NCI-H1694 (cell line): ENCODE measurements around the gene DNTTIP2.
"Not testable (repeated sequence)": the region's sequence is repeated elsewhere in the genome, so short reads cannot be mapped to it uniquely, and the experiment has no call there.

Source experiments
- DNase-seq: peaks from one replicate; lab custom pipeline; 2025; lab: John Stamatoyannopoulos, UW

Gene DNTTIP2, protein sequence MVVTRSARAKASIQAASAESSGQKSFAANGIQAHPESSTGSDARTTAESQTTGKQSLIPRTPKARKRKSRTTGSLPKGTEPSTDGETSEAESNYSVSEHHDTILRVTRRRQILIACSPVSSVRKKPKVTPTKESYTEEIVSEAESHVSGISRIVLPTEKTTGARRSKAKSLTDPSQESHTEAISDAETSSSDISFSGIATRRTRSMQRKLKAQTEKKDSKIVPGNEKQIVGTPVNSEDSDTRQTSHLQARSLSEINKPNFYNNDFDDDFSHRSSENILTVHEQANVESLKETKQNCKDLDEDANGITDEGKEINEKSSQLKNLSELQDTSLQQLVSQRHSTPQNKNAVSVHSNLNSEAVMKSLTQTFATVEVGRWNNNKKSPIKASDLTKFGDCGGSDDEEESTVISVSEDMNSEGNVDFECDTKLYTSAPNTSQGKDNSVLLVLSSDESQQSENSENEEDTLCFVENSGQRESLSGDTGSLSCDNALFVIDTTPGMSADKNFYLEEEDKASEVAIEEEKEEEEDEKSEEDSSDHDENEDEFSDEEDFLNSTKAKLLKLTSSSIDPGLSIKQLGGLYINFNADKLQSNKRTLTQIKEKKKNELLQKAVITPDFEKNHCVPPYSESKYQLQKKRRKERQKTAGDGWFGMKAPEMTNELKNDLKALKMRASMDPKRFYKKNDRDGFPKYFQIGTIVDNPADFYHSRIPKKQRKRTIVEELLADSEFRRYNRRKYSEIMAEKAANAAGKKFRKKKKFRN

DNA sequence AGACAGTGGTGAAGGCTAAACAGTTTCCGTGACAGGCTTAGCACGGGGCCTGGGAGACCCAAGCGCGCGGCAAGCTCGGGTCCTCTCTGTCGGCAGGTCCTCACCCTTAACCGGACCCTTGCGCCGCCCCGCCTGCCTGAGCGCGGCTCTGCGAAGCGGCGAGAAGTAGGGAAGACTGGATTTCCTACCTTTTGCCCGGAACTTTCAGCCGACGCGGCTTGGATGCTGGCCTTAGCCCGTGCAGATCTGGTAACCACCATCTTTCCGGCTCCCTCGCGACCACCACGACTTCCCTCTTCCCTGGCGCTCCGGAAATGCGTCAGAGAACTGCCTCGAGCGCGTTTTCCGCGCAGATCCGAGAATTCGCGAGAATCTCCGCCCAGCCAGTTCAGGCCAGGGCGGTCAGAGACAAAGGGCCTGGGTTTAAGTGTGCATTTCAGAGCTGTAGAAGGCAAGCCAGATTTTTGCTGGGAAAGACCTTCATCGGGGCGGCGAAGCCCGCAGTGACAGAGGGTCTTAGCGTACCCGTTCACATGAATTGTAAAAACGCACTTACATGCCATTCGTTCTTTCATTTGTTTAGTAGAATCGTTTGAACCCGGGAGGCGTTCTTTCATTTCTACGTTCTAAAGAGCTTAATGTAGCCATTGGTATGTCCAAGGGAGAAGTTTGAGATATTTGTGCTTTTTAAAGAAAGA lies at the start of gene DNTTIP2:
TSS of gene DNTTIP2 (minus strand) at position 318 of the 698 bp plus-strand sequence. CDS start at position 260, 58 bp downstream.
- peak; percentile 95 for DNase-seq

DNA sequence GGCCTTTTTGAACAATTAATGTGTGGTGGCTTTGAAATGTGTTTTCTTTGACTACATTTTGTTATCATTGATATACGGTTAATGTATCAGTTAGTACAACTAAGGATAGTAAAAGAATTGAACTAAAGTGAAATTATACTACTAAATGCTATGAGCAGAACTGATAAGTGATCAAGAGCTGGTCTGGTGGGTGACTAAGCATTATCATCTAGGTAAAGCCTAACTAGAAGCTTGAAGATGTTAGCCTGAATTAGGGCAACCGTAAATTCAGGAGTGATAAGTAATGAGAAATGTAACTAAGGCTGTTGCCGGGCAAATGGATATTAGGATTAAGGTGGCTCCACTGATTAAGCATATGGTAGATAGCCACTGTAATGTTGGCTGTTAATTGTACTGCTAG lies 46.2 kb upstream of the DNTTIP2 start:
- no peak for DNase-seq

DNA sequence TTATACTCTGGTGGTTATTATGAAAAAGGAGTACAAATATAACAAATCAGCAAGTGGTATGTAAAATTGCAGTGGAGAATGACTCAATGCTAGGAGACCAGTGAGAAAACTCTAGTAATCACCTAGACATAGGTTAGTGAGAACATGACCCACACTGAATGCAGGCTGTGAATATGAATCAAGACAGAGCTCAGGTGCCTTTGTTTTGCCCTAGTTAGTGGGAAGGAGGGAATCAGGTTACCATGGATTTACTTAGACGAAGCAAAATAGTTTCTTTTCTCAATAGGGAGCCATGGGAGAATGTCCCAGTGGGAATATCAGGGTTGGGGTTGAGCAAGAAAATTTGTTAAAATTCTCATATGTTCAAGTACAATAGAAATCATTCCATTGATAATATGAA lies 40.8 kb upstream of the DNTTIP2 start:
- no peak for DNase-seq

DNA sequence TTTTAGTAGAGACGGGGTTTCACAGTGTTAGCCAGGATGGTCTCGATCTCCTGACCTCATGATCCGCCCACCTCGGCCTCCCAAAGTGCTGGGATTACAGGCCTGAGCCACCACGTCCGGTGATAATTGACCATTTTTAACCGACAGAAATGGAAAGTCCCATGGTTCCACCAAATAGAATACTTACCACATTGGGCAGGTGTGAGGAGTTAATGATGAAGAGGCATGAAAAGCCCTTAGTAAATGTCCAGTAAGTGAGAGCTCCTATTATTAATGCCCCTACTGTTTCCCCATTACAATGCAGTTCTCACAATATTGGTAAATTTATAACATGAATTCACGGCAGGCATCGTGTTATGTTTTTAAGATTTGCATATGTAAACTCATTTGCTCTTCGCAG lies 38.3 kb upstream of the DNTTIP2 start:
- DNase-seq, result no peak

DNA sequence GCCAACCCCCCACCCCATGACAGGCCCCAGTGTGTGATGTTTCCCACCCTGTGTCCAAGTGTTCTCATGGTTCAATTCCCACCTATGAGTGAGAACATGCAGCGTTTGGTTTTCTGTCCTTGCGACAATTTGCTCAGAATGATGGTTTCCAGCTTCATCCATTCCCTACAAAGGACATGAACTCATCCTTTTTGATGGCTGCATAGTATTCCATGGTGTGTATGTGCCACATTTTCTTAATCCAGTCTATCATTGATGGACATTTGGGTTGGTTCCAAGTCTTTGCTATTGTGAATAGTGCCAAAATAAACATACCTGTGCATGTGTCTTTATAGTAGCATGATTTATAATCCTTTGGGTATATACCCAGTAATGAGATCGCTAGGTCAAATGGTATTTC lies 31.9 kb upstream of the DNTTIP2 start:
- not testable (repeated sequence) for DNase-seq

DNA sequence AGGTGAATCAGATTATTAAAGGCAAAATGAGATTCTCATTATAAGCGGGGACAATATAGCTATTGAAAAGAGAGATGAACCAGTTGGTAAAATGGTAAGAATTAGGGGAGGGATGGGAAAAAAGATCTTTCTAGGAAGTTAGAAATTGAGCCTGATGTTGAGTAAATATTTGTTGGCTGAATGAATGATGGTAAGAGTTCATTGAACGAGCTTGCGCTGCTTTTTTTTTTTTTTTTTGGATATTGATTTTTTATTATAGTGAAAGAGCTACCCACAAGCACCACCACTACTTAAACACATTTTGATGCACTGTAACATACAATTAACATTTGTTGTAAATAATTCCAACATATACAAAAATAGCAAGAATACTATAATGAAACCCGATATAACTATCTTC lies 31.3 kb upstream of the DNTTIP2 start:
- DNase-seq, result no peak

DNA sequence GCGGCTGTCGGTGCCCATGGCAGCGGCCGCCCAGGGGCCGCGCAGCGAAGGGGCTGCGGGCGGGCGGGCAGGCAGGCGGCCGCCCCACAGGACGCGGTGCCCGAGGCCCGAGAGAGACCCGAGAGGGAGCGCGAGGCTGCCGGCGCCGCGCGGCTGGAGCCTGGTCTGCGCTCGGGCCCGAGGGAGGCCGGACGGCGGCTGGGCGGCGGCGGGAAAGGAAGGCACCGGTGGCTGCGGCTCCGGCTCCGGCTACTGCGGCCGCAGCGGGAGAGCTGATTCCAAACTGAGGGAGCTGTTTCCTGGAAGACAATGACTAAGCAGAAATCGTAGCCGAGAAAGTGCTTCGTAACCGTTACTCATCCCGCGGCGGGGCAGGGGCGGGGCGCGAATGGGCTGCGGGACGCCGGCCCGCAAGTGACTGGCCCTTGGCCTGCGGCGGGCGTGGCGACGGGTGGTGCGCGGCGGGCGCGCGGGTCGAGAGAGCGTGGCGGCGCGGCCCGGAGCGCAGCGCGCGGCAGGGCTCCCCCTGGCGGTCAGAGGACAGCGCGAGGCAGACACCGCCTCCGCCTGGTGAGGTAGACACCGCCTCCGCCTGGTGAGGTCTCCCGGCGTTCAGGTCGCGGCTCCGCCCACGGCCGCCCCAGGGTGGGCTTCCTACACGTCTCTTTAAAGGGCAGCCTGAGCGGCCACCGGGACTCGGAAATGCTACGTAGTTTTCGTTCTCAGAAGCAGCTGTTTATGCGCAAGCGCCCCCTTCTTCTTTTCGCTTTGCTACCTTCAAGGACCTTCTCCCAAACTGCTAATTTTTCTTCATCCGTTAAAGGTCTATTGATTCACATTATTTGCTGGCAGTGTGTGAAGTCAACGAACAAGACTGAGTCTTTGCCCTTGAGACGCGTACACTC lies 30.4 kb upstream of the DNTTIP2 start, which contains the start of gene GCLM:
TSS of gene GCLM (minus strand) at position 285 of the 905 bp plus-strand sequence. CDS start at position 18, 267 bp downstream.
- DNase-seq, result peak; percentile 68

DNA sequence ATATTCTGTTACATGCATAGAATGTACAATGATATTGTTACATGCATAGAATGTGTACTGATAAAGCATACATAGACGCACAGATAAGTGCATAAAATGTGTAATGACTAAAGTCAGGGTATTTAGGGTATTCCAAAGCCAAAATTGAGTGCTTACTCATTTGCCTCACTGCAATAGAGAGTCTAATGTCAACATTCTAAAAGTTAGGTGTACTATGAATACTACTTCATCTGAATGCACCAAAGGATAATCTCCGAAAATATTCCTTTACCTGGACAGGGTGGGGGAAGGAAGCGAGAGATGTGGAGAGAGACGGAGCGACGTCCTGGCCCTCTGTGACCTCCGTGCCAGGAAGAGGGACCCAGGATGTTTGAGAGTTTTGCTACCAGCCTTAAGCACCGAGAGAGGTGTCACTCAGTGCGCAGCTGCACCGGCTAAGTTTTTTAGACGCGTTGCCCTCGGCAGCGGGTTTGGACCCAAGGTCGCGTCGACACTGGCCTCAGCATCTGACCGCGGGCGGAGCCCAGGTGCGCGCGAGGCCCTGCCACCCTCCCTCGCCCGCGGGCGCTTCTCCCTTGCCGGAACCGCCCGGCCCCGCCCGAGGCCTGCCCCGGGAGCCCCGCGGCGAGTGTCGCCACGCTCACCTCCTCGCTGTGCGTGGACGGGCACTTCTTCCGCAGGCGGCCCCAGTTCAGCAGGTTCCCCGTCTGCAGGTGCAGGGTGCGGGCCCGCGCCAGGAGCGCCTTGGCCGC lies 29.6 kb upstream of the DNTTIP2 start:
- DNase-seq, result no peak

DNA sequence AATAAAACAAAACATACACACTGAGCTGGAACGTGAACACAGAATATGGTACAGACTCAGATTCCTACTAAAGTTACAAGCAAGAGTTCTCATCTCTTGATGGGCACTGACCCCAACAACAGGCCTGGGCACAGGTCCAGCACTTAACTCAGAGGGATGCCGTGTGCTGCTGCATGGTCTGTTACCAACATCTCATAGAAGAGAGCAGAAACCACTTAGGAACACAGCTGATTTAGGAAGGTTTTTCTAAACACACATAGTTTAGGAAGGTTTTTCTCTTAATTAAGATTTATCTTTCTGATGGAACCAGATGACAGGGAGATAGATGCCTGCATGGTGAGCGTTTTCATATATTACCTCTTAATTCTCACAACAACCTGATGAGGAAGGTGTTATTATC lies 28.7 kb upstream of the DNTTIP2 start:
- no peak for DNase-seq

DNA sequence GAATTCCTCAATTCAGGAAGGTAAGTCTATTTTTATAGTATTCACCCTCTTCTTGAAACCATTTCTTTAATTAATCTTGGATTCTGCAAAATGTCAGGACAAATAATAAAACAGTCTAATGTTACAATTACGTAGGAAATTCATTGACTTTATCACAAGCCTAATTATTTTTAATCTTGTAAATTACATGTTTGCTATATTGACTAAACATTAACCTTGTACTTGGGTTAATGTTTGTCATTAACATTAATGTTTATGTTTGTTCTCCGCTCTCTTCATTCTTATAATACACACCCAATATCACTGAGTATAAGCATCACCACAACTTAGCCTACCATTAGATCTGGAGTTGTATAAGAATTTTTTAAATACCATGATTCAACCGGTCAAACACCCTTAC lies 27.5 kb upstream of the DNTTIP2 start:
- DNase-seq, result no peak

DNA sequence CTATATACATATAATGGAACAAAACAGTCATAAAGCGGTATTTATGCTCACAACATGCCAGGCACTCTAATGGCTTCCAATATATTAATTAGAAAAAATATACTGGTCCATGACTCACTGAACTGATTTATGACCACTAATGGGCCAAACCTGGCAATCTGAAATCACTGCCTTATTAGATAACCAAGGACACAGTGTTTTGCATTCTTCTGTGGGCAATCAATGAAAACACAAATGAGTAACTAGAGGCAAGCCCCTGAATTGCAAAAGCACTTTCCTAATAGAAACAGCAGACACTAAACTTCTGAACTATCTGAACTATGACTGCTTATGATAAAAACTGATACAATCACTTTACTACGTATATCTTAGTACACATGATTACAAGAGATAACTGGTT lies 26.7 kb upstream of the DNTTIP2 start:
- DNase-seq, result no peak

DNA sequence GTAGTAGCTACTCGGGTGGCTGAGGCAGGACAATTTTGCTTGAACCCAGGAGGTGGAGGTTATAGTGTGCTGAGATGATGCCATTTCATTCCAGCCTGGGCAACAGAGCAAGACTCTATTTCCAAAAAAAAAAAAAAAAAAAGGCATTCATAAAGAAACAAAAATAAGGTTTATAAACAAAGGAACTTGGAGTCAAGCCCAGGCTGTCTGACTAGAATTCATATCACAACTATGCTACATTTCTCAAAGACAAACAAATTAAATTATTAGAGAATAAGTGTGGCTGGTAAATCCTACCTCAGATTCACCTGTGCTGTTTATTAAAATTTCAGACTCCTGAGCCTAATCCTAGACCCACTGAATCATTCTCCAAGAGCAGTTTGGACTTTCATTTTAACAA lies 26.0 kb upstream of the DNTTIP2 start:
- no peak for DNase-seq

DNA sequence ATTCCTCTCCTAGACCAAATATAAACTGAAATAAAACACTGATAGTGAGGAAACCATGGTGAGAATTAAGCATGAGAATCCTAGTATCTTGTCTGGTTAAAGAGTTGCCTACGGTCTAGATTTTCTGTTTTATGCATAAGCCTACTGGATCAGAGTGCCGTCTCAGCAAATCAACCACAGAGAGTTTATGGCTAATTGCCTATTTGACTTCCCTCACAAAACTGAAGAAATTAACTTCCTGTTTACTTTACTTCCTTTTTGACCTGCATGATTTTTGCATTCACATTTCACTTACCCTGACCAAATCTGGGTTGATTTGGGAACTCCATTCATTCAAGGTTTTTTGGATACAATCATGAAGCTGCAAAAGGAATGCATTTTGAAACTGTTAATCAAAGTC lies 25.2 kb upstream of the DNTTIP2 start:
- DNase-seq, result no peak

DNA sequence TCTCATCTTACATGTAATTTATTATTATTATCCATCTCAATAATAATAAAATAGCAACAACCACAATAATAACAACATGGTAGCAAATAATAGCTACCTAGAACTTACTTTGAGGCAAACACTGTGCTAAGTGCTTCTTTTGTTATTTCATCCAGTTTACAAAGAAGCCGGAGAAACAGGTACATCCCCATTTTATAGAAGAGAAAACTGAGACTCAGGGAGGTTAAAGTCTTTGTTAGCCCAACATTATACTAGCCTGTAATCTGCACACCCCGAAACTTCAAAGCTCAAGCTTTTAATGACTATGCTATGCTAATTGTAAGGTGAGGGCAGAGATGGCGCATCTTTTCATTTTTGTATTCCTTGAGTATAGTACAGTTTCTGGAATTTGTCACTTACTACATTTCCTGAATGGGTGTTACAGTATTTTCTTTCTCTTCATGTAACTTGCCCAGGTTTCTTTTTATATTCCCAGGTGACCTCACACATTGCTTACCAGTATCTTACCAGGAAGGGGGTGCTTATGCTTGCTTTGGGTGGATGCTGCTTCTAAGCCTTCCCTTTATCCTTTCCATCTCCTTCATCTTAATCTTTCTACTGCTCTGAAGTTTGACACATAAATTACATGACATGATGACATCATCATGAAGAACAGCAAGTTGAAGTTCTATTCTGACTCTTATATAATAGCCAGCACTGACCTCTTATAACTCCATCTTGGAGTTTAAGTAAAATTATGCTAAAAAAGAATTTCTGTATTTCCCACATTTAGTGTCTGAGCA lies 21.9 kb upstream of the DNTTIP2 start:
- no peak for DNase-seq

DNA sequence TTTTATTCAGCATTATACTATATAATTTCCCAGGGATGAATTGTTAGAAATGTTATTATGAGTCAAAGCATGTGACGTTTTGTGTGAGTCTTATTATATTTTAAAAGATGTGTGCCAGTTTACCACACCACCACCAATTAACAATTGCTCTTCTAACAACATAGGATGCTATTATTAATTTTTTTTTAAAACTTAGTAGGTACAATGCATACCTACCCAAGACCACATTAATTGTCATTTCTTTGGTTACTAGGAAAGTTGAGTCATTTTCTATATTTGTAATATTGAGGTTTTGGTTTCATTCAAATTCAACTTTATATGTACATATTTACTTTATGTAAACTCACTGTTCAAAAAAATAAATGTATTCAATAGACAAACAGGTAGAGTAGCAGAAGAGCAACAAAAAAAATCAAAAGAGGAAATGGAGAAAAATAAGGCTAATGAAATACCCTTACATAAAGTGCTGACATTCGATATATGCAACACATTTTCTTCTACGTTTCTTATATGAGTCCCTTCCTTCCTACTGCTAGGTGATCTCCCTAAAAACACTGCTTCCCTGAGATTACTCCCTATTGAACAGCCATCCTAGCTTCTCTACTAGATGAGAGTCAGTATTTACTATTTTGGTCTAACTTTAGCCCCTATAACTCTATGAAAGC lies 20.7 kb upstream of the DNTTIP2 start:
- DNase-seq, result no peak

DNA sequence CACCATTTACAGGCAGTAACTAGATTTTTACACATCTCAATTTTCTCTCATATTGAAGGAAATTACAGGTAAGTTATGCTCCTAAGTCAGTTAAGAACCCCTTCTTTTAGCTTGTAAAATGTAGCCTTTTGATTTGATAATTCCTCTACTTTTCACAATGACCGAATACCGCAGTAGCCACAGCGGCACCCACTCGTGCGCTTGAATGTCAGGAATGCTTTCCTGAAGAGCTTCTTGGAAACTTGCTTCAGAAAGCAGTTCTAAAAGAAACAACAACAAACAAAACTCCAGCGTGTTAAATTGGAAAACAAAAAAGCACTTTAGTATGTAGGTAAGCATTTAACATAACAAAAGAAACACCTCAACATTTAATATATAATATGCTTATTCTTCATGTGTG lies 9.9 kb upstream of the DNTTIP2 start:
- DNase-seq, result no peak

DNA sequence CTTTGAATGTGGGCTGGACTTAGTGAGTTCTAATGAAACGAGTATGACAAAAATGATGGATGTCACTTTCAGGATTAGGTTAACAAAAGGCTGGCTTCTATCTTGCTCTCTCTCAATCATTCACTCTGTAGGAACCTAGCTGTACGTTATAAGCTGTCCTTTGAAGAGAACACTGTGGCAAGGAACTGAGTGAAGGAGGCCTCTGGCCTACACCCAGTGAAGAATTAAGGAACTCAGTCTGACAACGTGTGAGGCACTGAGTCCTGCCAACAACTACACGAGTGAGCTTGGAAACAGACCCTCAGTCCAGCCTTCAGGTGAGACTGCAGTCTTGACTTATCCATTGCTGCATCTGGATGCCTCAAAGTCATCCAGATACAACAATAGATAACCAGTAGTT lies 3.3 kb upstream of the DNTTIP2 start:
- DNase-seq, result no peak

DNA sequence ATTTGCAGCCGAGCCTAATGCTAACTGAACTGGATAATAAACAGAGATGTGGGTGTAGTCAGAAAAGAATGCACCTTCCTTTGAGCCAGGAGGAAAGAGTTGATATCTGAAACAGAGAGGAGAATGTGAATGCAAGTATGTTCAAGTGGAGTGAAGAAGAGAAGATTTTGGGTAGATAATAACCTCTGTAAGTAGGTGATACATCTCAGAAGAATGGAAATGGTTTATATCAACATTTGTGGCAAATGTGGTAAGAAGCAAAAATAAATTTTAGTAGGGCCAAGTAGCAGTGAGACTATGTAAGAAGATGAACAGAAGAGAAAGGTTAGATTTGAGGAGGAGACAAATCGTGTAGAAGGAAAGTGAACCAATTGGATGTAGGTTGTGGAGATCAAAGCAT lies 1.7 kb upstream of the DNTTIP2 start:
- no peak for DNase-seq

DNA sequence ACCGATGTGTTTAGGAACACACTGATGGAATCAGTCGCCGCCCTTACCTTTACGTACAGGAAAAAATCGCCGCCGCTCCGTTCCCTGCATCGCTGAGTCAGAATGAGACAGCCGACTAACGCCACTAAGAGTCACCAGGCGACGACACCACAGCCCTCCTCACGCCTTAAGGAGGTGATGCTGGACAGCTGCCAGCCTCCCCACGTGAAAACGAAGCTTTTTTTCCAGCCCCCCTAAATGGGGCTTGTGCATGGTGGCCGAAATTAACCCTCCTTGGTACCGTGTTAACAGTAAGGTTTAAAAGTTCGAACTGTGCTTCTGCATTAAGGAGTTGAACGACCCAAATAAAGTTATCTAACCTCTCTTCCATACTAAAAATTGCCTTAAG lies 511 bp downstream of the DNTTIP2 start:
- DNase-seq, result no peak

DNA sequence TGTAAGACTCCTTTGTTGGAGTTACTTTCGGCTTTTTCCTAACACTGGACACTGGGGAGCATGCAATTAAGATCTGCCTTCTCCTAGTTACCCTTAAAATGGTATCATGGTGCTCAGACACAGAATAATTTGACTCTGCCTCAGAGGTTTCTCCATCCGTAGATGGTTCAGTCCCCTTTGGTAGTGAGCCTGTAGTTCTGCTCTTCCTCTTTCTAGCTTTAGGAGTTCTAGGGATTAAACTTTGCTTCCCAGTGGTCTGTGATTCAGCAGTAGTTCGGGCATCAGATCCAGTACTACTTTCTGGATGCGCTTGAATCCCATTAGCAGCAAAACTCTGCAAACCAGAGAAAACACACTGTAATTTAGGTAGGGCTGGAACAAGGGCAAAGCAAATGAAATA lies 1.5 kb downstream of the DNTTIP2 start:
- no peak for DNase-seq
